H54 (cell line): ENCODE results near the gene DLGAP1.
"Not testable (repeated sequence)": the region's sequence is repeated elsewhere in the genome, so short reads cannot be mapped to it uniquely, and the experiment has no call there.

Source experiments
- DNase-seq: peaks from one replicate; pipeline ENCODE4 v3.0.0; 2011; ENCODE audit warnings: low spot score, mixed read lengths; ENCODE audit not compliant: insufficient read length
- FAIRE-seq: peaks from 3 replicates; lab custom pipeline; 2011; peaks lifted over from hg19 to GRCh38; lab: Jason Lieb, UNC
- POLR2A ChIP-seq: IDR thresholded peaks from 2 replicates; pipeline ENCODE4 v1.6.1; 2011; ENCODE audit warnings: low read depth, mild to moderate bottlenecking, low read length

Gene DLGAP1

GRCh38 chr18:4455113-4455811, at the start of gene DLGAP1:
DLGAP1 (minus strand) TSS chr18:4455307.
- DNase-seq: no peak
- FAIRE-seq: no peak
- TF ChIP-seq POLR2A: no peak

GRCh38 chr18:4494703-4495284, 39.7 kb upstream of the DLGAP1 start:
- not testable (repeated sequence) for FAIRE-seq, DNase-seq

GRCh38 chr18:4468511-4468910, 13.4 kb upstream of the DLGAP1 start:
- no peak for TF ChIP-seq POLR2A
- FAIRE-seq: no peak
- DNase-seq: no peak

- no peak for TF ChIP-seq POLR2A
- DNase-seq (no peak), FAIRE-seq (no peak)
Measured at GRCh38 chr18:4454537-4455112, 482 bp downstream of the DLGAP1 start.

GRCh38 chr18:4453874-4454536, 1.1 kb downstream of the DLGAP1 start:
- FAIRE-seq: no peak
- TF ChIP-seq POLR2A: no peak
- no peak for DNase-seq

GRCh38 chr18:4453567-4453873, 1.6 kb downstream of the DLGAP1 start:
- FAIRE-seq: no peak
- no peak for TF ChIP-seq POLR2A
- no peak for DNase-seq

GRCh38 chr18:4450065-4450658, 4.9 kb downstream of the DLGAP1 start:
- no peak for FAIRE-seq
- TF ChIP-seq POLR2A: no peak

GRCh38 chr18:4445902-4446301, 9.2 kb downstream of the DLGAP1 start:
- TF ChIP-seq POLR2A: no peak
- no peak for DNase-seq
- FAIRE-seq: no peak

More at GRCh38 chr18:4450065-4450658, 4.9 kb downstream of the DLGAP1 start:
- DNase-seq: no peak

GRCh38 chr18:4444306-4444705, 10.8 kb downstream of the DLGAP1 start:
- DNase-seq (no peak), FAIRE-seq (no peak)
- no peak for TF ChIP-seq POLR2A

GRCh38 chr18:4441098-4441497, 14.0 kb downstream of the DLGAP1 start:
- no peak for TF ChIP-seq POLR2A
- no peak for FAIRE-seq
- no peak for DNase-seq

GRCh38 chr18:4438938-4439337, 16.2 kb downstream of the DLGAP1 start:
- FAIRE-seq: no peak
- no peak for TF ChIP-seq POLR2A
- no peak for DNase-seq

- TF ChIP-seq POLR2A: no peak
- FAIRE-seq (no peak), DNase-seq (no peak)
Measured at GRCh38 chr18:4433717-4434116, 21.4 kb downstream of the DLGAP1 start.

GRCh38 chr18:4430836-4431235, 24.3 kb downstream of the DLGAP1 start:
- TF ChIP-seq POLR2A: no peak
- FAIRE-seq (no peak), DNase-seq (no peak)

- FAIRE-seq: no peak
- TF ChIP-seq POLR2A: no peak
- no peak for DNase-seq
Measured at GRCh38 chr18:4417714-4418113, 37.4 kb downstream of the DLGAP1 start.
